Endothelial cell of umbilical vein (primary cell): ENCODE data around the gene ELOVL5. TPM values are rescaled to one million over a fixed set of nuclear protein-coding genes. Genes with fewer than 3 reads are reported as not detected.

ENCODE experiments used
- BruUV-seq: library from RNA; stranded (reverse); fragments of 400-500 nt; replicated peaks from 2 replicates; lab custom pipeline; 2021; lab: Mats Ljungman, UMichigan
- CTCF ChIA-PET: fragments of 300-600, 350-600 bp; sonication (Branson Sonifier 250); formaldehyde crosslinking; loops from one replicate; lab custom pipeline; 2021; ENCODE audit warnings: antibody characterized with exemption, inconsistent platforms; lab: Charles Lee
- POLR2A ChIA-PET: fragments of 300-600, 350-600 bp; sonication (Branson Sonifier 250); formaldehyde crosslinking; loops from one replicate; lab custom pipeline; 2021; ENCODE audit warnings: antibody characterized with exemption, inconsistent platforms; lab: Charles Lee
- DNase-seq: peaks from one replicate; pipeline ENCODE4 v3.0.0-alpha.2; 2011; ENCODE audit warnings: low read depth, low spot score
- FAIRE-seq: peaks from 2 replicates; lab custom pipeline; 2011; peaks lifted over from hg19 to GRCh38; lab: Jason Lieb, UNC
- H2AFZ ChIP-seq: 2 replicates; pipeline ENCODE4 v1.6.0; 2012; ENCODE audit warnings: low read depth, low read length, control low read depth, inconsistent platforms
- H3K27ac ChIP-seq: 2 replicates; pipeline ENCODE4 v1.5.1; 2011; ENCODE audit warnings: low read depth, mild to moderate bottlenecking, control low read depth, low read length, moderate library complexity; ENCODE audit not compliant: insufficient read depth
- H3K27me3 ChIP-seq, 2 experiments: 2 replicates each; pipeline versions ENCODE4 v1.6.0 to v1.6.1; 2011; ENCODE audit warnings: low read length in 2 of 2, mixed read lengths in 1 of 2; ENCODE audit not compliant: control insufficient read depth in 2 of 2, insufficient read depth in 2 of 2
- H3K36me3 ChIP-seq, 2 experiments: 2 replicates in 1 of 2; 3 replicates in 1 of 2; pipeline ENCODE4 v1.5.1; 2011; ENCODE audit warnings: low read length in 2 of 2, mild to moderate bottlenecking in 1 of 2, moderate library complexity in 1 of 2; ENCODE audit not compliant: control insufficient read depth in 2 of 2, insufficient read depth in 2 of 2; ENCODE audit errors: extremely low read depth in 1 of 2
- H3K4me1 ChIP-seq: 3 replicates; pipeline ENCODE4 v1.5.1; 2011; ENCODE audit warnings: mild to moderate bottlenecking, low read length; ENCODE audit not compliant: control insufficient read depth, insufficient read depth; ENCODE audit errors: extremely low read depth
- H3K4me2 ChIP-seq: 2 replicates; pipeline ENCODE4 v1.6.1; 2011; ENCODE audit warnings: low read length, control low read depth, mixed read lengths; ENCODE audit not compliant: insufficient read depth
- H3K4me3 ChIP-seq, 3 experiments: fragments of 200-600 bp in 1 of 3; sonication (generic), shearing (Covaris generic) in 1 of 3; replicated peaks in 1 of 3; 2 replicates each; pipeline ENCODE4 v1.5.1; 2011 to 2016; ENCODE audit warnings: control low read depth in 3 of 3, low read length in 3 of 3, mild to moderate bottlenecking in 2 of 3, inconsistent platforms in 1 of 3, low read depth in 1 of 3, moderate library complexity in 1 of 3; ENCODE audit not compliant: insufficient read depth in 1 of 3
- H3K79me2 ChIP-seq: 2 replicates; pipeline ENCODE4 v1.6.0; 2012; ENCODE audit warnings: low read length, inconsistent platforms; ENCODE audit not compliant: control insufficient read depth, insufficient read depth
- H3K9ac ChIP-seq: replicated peaks from 2 replicates; pipeline ENCODE3; 2011; ENCODE audit warnings: low read length, control low read depth; ENCODE audit not compliant: insufficient read depth; ENCODE audit errors: extremely low read depth
- H3K9me1 ChIP-seq: replicated peaks from 3 replicates; pipeline ENCODE4 v1.6.0; 2011; ENCODE audit warnings: mild to moderate bottlenecking, low read length; ENCODE audit not compliant: control insufficient read depth, insufficient read depth; ENCODE audit errors: extremely low read depth
- H3K9me3 ChIP-seq: replicated peaks from 2 replicates; pipeline ENCODE4 v1.5.1; 2012; ENCODE audit warnings: low read length, inconsistent platforms; ENCODE audit not compliant: control insufficient read depth, insufficient read depth
- H4K20me1 ChIP-seq: replicated peaks from 2 replicates; pipeline ENCODE3; 2011; ENCODE audit warnings: mild to moderate bottlenecking, low read length; ENCODE audit not compliant: control insufficient read depth, insufficient read depth; ENCODE audit errors: extremely low read depth
- CTCF ChIP-seq, 2 donors: IDR thresholded peaks; 1 replicate in 1 of 2; 2 replicates in 1 of 2; pipeline ENCODE4 v1.5.1; 2011; ENCODE audit warnings: low read length in 2 of 2, mild to moderate bottlenecking in 2 of 2, moderate library complexity in 2 of 2, control low read depth in 1 of 2, inconsistent platforms in 1 of 2, low read depth in 1 of 2; ENCODE audit not compliant: insufficient read depth in 1 of 2; ENCODE audit errors: extremely low read depth in 1 of 2
- EZH2 ChIP-seq: IDR thresholded peaks from 2 replicates; pipeline ENCODE4 v1.6.1; 2012; ENCODE audit warnings: borderline replicate concordance, low read depth, mild to moderate bottlenecking, moderate library complexity, low read length, inconsistent platforms; ENCODE audit not compliant: severe bottlenecking
- FOS ChIP-seq: IDR thresholded peaks from 2 replicates; pipeline ENCODE4 v1.6.1; 2011; ENCODE audit warnings: mild to moderate bottlenecking, low read length, moderate library complexity, borderline replicate concordance; ENCODE audit not compliant: insufficient read depth
- GATA2 ChIP-seq: IDR thresholded peaks from 2 replicates; pipeline ENCODE4 v1.7.0; 2011; ENCODE audit warnings: low read depth, mild to moderate bottlenecking, moderate library complexity, mixed read lengths, low read length; ENCODE audit not compliant: insufficient read length, insufficient read depth
- JUN ChIP-seq: IDR thresholded peaks from 2 replicates; pipeline ENCODE4 v1.6.1; 2011; ENCODE audit warnings: borderline replicate concordance, low read depth; ENCODE audit not compliant: insufficient read length, insufficient read depth
- MAX ChIP-seq: IDR thresholded peaks from 2 replicates; pipeline ENCODE4 v1.6.1; 2011; ENCODE audit not compliant: insufficient read depth, insufficient read length
- MYC ChIP-seq: IDR thresholded peaks from one replicate; pipeline ENCODE4 v1.6.1; 2011; ENCODE audit warnings: mild to moderate bottlenecking, low read depth, low read length
- POLR2A ChIP-seq: IDR thresholded peaks from 2 replicates; pipeline ENCODE4 v1.6.1; 2012; ENCODE audit warnings: low read depth, mild to moderate bottlenecking, control low read depth, low read length
- POLR2AphosphoS5 ChIP-seq: IDR thresholded peaks from 2 replicates; pipeline ENCODE4 v1.6.1; 2012; ENCODE audit warnings: low read depth, mild to moderate bottlenecking, control low read depth, low read length, moderate library complexity; ENCODE audit not compliant: insufficient read depth
- dilution Hi-C: fragments of 300-500 bp; cut with MboI; formaldehyde crosslinking; loops from one replicate; pipeline ENCODE4 v1.15.0; 2019; ENCODE audit warnings: low sequenced_read_pairs; ENCODE audit not compliant: extremely low pct_ligation_motif_present
- intact Hi-C: fragments of 100-400 bp; cut with micrococcal nuclease; formaldehyde crosslinking; loops from one replicate; pipeline ENCODE4 v1.10.0; 2022
- polyA plus RNA-seq, 4 experiments: library from polyadenylated mRNA; depleted of rRNA in 3 of 4; stranded (reverse) in 3 of 4; unstranded in 1 of 4; fragments of >200 nt; gene quantifications; 2 replicates each; pipeline versions ENCODE4 v1.2.1 to v1.2.3, GENCODE V29; 2011 to 2012; ENCODE audit warnings: missing spikeins in 1 of 4
- total RNA-seq: library from RNA; stranded (reverse); gene quantifications from 2 replicates; pipeline ENCODE4 v1.2.3, GENCODE V29; 2021

ELOVL5 gene
- total and polyA plus RNA-seq, 2 donors (not counting 3 experiments of a cell fraction or from before 2014, with no cell fraction given): 85.9 to 140 TPM

- Histone ChIP-seq H3K4me2 (peak overlapping the region; percentile 68), H3K9ac (peak overlapping the region; percentile 85), H3K79me2 (no peaks in the 10 kb centered on the region), H3K27me3 (peaks cover 0 to 3% of the 10 kb centered on the region in 2 experiments), H3K4me3 (peak overlapping the region in 2 of 3 experiments; percentile 46 to 63), H3K36me3 (no peaks in the 10 kb centered on the region), H3K4me1 (peaks cover 31% of the 10 kb centered on the region), H3K9me3 (no peaks in the 10 kb centered on the region), H2AFZ (peak overlapping the region; percentile 64), H3K27ac (peak overlapping the region; percentile 78), H3K9me1 (no peaks in the 10 kb centered on the region), H4K20me1 (no peaks in the 10 kb centered on the region)
- peak; percentile 97 for DNase-seq
- ChIA-PET POLR2A (interaction anchor here (0.7 to 1.5 kb wide), 4 partner anchors 11 to 58 kb away, joined by 5 to 11 read pairs (median 7); partner anchors contain the start of gene ELOVL5), CTCF (interaction anchor here (1.0 to 1.6 kb wide), 7 partner anchors 12 to 170 kb away, joined by 3 to 9 read pairs (median 4); no protein-coding TSS in a partner anchor)
- no peak for TF ChIP-seq GATA2
- no peak for TF ChIP-seq MAX
- peak; percentile 46 for TF ChIP-seq POLR2A
- TF ChIP-seq MYC: peak; percentile 40
- no peak for TF ChIP-seq EZH2
- TF ChIP-seq JUN: no peak
- TF ChIP-seq CTCF (IDR thresholded peaks at IDR 0.05; ENCODE audit: extremely low read depth in 1 of 2, insufficient read depth in 1 of 2, low read depth in 1 of 2, low read length in 2 of 2): no peak
- no peak for TF ChIP-seq FOS
- TF ChIP-seq POLR2AphosphoS5: peak; percentile 91
- intact Hi-C loops: loop anchor here (1.0 kb wide), 3 partner anchors 11 to 185 kb away; partner anchors contain the start of gene ELOVL5
- dilution Hi-C loops: no loop called here
- BruUV-seq: no TSS peak
- peak; percentile 88 for FAIRE-seq
Observed at GRCh38 chr6:53359095-53359842, 10.5 kb upstream of the ELOVL5 start.
